HG02759 (cell line): ENCODE results near the gene GNG7.
"Not testable (repeated sequence)": the region's sequence is repeated elsewhere in the genome, so short reads cannot be mapped to it uniquely, and the experiment has no call there.

ENCODE experiments used
- ATAC-seq: cut with Tn5 transposase; IDR thresholded peaks from one replicate; pipeline ENCODE4 v1.9.1; 2021; ENCODE audit warnings: mild to moderate bottlenecking, moderate library complexity; ENCODE audit not compliant: unreplicated experiment

Gene GNG7

DNA sequence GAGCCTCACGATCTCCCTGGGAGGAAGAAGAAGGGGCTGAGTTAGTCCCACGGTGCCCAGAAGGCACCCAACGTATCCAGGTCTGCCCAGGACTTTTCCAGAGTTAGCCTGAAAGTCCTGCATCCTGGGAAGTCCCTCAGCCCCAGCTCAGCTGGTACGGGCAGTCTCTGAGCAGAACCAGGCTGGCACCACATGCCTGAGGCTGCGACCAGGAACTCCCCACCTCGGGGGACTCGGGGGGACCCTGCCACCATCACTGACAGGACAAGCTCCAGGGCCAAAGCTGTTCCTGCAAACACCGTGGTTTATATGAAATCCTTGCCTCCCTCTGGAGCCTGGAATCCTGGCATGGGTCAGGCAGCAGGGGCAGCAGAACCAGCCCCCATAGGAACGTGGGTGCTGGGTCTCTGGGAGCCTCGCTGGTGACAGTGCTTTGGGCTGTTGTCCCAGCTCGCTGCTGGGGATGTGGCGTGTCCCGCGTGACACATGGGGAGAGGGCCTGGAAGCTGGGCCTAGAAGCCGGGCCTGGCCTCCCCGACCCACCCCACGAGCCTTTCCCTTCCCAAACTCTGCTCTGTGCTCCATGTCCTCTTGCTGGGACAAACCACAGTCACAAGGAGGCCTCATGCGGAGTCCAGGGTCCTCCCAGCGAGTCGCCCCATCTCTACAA, 55.5 kb downstream of the GNG7 start:
- ATAC-seq, result no peak

DNA sequence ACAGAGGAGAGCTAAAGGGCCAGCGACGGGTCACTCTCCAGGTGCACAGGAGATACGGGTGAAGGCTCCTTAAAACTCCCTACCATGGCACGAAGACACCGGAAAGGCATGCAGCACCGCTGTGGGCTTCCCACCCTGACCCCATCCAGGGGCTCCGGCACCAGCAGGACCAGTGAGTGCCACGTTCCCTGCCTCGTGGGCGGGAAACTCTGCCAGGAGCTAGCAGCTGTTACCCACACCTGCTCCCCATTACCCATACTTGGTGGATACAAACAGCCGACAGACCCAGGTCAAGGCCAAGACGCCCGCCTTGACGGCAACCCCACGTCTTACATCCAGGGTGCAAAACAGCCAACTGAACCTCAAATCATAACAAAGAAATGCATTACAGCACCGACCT, 56.7 kb downstream of the GNG7 start:
- ATAC-seq, result no peak

GRCh38 chr19:2643123-2643737, 59.3 kb downstream of the GNG7 start:
- ATAC-seq, result not testable (repeated sequence)

GRCh38 chr19:2641332-2641698, 61.2 kb downstream of the GNG7 start:
- ATAC-seq, result no peak

DNA sequence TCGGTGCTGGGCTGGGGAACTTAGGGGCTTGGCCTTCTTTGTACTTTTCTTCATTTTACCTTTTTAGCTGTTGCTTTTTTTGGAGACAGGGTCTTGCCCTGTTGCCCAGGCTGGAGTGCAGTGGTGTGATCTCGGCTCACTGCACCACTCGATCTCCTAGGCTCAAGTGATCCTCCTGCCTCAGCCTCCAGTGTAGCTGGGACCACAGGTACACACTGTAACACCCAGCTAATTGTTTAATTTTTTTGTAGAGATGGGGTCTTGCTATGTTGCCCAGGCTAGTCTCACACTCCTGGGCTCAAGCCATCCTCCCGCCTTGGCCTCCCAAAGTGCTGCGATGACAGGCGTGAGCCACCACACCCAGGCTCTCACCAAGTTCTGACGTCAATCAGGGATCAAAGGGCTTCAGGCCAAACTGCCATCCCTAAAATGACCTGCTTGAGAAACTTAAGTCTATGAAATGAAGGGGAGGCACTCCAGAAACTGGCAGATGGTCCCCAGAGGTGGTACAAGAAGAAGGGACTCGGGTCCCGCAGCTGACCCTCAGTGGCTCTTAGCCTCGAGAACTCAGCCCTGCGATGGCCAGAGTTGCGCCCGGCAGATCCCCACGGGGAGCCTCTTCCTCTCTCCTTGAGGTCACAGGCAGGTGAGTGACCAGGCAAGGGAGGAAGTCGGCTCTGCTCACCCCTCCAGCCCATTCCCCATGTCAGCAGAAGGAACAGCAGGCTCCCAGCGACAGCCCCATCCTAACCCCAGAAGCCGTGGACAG, 61.7 kb downstream of the GNG7 start:
- ATAC-seq, result no peak

DNA sequence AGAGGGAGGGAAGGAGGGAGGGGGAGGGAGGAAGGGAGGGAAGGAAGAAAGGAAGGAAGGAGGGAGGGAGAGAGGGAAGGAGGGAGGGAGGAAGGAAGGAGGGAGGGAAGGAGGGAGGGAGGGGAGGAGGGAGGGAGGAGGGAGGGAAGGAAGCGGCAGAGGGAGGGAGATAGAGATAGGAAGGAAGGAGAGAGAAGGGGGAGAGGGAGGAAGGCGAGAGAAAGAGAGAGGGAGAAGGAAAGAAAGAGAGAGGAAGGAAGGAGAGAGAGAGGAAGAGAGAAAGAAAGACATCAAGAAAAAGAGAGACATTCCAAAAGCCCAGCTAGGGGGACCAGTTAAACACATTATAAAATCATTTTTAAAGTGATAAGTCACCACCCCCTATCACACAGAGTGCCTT, 62.5 kb downstream of the GNG7 start:
- ATAC-seq, result no peak

DNA sequence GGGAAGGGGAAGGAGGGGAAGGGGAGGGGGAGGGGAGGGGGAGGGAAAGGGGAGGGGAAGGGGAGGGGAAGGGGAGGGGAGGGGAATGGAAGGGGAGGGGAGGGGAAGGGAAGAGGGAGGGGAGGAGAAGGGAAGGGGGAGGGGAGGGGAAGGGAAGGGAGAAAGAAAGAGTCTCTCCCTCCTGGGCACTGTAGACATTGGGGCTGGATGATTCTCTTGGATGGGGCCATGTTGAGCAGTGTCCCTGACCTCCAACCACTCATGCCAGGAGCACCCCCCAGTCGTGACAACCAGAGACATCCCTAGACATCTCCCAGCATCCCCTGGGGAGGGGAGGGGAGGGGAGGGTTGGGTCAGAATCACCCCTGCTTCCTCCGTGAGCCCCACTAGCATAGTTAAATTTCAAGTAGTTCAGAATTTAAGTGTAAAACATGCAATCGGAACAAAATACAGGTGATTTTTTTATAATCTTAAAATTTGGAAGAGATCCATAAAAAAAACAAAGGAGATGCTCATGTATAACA, 64.0 kb downstream of the GNG7 start:
- no peak for ATAC-seq

DNA sequence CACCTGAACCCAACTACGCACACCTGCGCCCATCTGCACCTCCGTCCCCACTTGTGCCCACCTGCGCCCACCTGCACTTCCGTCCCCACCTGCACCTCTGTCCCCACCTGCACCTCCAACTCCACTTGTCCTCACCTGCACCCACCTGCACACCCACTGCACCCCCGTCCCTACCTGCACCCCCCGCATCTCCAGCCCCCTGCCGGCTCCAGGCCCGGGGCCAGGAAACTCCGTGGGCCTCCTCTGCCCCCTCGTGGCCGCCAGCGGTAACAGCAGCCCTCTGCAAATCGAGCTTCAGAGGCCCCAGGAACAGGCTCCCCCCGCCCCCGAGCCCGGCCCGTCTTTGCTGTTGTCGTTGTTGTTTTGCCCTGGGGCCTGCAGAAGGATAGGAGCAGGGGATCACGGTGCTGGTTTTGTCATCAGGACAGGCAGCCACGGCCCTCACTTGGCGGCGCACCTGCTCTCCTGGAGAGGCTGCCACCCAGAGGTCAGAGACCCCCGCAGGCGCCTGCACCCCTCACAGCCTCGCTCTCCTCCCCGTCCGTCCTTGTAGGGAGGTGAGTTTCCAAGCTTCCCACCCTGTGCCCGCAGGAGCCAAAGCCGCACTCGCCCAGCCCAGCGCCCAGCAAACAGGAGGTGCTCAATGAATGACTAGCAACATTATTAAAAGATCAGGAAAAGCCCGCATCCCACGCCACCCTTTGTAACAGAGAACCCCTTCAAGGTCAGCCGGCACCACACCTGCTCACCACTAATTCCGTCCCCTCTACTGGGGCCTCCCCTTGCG, 65.4 kb downstream of the GNG7 start:
- no peak for ATAC-seq

DNA sequence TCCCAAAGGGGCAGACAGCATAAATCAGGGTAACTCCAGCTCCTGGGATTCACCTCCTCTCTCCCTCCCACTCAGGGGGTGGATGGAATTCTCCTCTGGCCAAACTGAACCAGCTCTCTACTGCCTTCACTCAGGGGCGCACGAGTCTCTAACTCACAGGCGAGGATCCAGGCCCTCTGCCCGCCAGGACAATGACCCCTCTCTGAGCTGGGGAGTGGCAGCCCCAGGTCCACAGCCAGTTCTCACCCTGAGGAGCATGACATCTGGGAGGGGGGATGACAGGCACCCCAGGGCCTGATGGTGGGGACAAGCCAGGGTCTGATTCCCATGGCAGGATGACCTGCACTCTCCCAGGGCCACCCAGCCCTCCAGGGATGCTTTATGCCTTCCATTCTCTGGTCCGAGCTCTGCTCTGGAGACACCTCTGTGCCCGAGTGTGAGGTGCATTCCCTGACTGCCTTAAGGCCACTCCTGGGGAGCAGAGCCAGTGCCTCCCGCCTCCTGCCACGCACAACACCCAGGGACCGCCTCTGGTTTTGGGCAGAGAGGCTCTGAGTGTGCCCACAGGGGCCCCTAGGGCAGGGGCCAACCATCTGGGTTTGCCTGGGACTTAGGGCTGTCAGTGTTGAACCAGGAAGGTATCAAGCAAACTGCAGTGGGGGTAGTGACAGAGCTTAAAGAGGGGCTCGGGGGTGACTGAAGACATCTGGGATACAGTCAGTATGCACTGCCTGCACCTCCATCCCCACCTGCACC, 66.2 kb downstream of the GNG7 start:
- no peak for ATAC-seq

DNA sequence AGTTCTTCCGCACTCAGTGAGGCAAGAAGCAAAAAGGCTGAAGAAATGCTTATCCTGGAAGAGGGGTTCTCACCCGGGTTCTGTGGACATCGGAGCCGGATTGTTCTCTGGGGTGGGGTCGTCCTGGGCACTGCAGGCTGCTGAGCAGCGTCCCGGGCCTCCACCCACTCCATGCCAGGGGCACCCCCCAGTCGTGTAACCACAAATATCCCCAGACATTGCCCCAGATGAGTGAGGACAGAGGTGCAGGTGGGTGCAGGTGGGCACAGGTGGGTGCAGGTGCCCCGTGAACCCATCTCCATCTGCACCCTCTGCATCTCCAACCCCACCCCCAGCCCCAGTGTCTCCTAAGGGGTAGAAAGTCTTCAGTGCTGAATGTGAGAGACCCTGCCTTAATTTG, 67.5 kb downstream of the GNG7 start:
- no peak for ATAC-seq

GRCh38 chr19:2634228-2634951, 68.1 kb downstream of the GNG7 start:
- ATAC-seq, result no peak

DNA sequence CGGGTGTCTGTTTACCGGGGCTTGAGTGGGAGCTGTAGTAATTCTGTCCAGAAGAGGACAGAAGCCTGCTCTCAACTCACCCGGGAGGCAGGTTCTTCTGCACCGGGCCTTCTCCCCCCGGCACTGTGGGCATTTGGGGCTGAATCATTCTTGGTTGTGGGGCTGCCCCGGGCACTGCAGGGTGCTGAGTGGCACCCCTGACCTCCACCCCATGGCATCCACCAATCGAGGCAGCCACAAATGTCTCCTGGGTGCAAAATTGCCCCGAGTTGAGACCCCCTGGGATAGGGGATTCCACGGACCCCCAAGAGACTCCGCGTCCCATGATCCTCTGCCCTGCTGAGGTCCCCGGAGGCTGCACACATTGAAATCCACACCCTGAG, 68.8 kb downstream of the GNG7 start:
- ATAC-seq, result no peak

DNA sequence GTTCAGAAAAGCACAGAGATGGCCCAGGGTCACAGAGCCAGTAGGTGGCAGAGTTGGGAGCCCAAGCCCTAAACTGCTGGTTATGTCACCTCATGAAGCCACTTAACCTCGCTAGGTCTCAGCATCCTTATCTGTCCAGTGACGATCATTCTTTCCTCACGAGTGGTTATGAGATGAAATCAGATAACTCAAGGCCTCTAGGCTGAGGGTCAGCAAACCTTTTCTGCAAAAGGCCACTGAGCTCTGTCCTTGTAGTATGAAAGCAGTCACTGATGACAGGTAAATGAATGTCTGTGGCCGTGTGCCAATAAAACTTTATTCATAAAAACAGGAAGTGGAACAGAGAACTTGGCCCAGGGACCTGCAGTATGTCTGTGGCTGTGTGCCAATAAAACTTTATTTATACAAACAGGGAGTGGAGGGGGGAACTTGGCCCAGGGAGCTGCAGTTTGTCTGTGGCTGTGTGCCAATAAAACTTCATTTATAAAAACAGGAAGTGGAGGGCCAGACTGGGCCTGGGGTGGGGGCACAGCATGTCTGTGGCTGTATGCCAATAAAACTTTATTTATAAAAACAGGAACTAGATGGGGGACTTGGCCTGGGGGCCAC, 71.2 kb downstream of the GNG7 start:
- ATAC-seq, result no peak

- ATAC-seq, result no peak
These were observed 72.0 kb downstream of the GNG7 start for GRCh38 chr19:2630352-2631001.

DNA sequence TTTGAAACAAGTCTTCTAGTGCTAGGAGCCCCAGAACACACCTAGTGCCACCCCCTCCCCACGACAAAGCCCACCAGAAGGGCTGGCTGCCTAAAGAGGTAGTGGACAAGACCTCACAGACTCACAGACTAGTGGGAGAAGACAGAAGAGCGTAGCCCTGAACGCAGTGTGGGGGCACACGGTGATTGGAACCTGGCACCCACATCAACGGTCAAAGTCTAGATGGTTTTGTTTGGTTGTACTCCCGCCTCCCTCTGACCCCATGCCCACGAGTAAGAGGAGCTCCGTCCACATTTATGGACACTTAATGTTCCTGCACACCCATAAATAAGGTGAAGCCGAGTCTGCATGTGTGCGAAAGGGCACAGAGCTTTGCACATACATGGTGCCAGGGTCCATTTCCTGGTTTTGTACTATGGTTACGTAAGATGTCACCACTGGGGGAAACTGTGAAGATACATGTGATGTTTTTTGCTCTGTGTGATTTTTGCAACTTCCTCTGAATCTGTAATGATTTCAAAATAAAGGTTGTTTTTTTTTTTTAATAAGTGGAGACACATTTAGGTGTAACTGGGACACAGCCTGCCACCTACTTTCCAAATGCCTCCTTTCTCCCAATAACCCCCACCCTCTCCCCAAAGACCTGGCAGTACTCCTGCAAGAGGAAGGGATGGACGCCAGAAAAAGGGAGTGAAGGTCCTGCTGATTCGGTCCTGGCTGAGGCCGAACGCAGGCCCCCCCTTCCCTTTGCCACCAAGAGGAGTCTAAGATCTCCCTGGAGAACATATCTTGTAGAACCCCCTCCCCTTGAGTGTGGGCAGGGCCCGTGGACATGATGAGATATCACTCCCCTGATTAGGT, 72.8 kb downstream of the GNG7 start:
- ATAC-seq, result no peak

DNA sequence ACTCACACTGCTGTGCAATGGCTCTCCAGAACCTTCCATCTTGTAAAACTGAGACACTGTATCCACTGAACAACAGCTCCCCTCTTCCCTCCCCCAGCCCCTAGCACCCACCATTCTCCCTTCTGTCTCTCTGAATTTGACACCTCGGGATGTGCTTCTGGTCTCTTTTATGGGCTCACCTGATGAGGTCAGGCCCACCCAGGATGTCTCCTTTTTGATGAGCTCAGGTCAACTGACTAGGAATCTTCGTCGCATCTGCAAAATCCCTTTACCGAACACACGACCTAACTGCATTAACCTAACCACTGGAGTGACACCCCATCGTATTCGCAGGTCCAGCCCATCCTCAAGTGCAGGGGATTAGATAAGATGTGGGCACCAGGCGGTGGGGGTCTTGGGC, 73.9 kb downstream of the GNG7 start:
- ATAC-seq, result no peak

DNA sequence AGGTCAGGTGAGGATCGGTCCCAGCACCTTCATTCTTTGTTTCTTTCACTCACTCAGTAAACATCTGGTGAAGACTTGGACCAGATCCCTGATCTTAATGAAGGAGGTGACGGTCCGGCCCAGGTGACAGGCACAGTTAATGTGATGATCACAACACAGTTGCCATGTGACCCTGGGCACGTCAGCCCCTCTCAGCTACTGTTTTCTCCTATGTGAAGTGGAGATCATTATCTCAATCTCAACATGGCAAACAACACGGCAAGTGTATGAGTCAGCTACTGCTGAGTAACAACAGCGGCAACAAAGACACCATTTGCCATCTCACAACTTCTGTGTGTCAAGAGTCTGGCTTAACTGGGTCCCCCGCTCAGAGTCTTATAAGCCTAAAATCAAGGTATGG, 74.6 kb downstream of the GNG7 start:
- no peak for ATAC-seq

GRCh38 chr19:2627319-2627829, 75.1 kb downstream of the GNG7 start:
- ATAC-seq, result peak; percentile 43
